OCI-LY1 (cell line): ENCODE data around the gene RBKS.

Source experiments
- CTCF ChIP-seq: fragments of 200-600 bp; sonication (generic), shearing (Covaris generic); IDR thresholded peaks from 2 replicates; pipeline ENCODE4 v1.5.1; 2017; ENCODE audit warnings: mild to moderate bottlenecking, antibody characterized with exemption, low read length, moderate library complexity, mixed read lengths
- EZH2 ChIP-seq: fragments of 200-600 bp; sonication (generic), shearing (Covaris generic); IDR thresholded peaks from 2 replicates; pipeline ENCODE4 v1.8.0; 2017; ENCODE audit warnings: borderline replicate concordance, mixed run types, mild to moderate bottlenecking, antibody characterized with exemption, low read length, moderate library complexity, mixed read lengths

- TF ChIP-seq EZH2 (no peak), CTCF (no peak)
Measured at GRCh38 chr2:27804146-27804545, 86.0 kb downstream of the RBKS start.
